ENCODE measurements around the gene CNBD2. TPM values are rescaled to one million over a fixed set of nuclear protein-coding genes. Genes with fewer than 3 reads are reported as not detected.

Gene CNBD2
- total and polyA plus RNA-seq, 10 of the 15 experiments (the other 5 are each of a cell fraction or from before 2014, with no cell fraction given), result 0.86 to 7.4 (median 4.6) TPM

- RAD21 ChIA-PET (ENCODE audit: unreplicated experiment), result no interaction called here
- Histone ChIP-seq H3K9me3 (replicated peaks; ENCODE audit: control insufficient read depth, insufficient read depth, low read length) (no peaks in the 10 kb centered on the region), H3K27ac (ENCODE audit: control insufficient read depth, insufficient read depth) (peak overlapping the region; percentile 60), H3K36me3 (ENCODE audit: control insufficient read depth in 2 of 2, insufficient read depth in 2 of 2, low read length in 1 of 2) (no peaks in the 10 kb centered on the region), H2AFZ (ENCODE audit: control insufficient read depth, low read depth, low read length) (peak overlapping the region; percentile 98), H3K9ac (ENCODE audit: control insufficient read depth, insufficient read depth, low read length) (peak overlapping the region; percentile 82), H3K79me2 (ENCODE audit: control insufficient read depth, insufficient read depth, low read length) (peaks cover 34% of the 10 kb centered on the region), H3K4me3 (peak overlapping the region; percentile 77), H3K4me1 (ENCODE audit: control insufficient read depth, insufficient read depth, low read length) (peaks cover 11% of the 10 kb centered on the region), H3K27me3 (replicated peaks in 1 of 2; ENCODE audit: control insufficient read depth in 2 of 2, insufficient read depth in 2 of 2, low read length in 1 of 2) (no peaks in the 10 kb centered on the region), H3K4me2 (ENCODE audit: control insufficient read depth, insufficient read depth) (peak overlapping the region; percentile 91), H4K20me1 (ENCODE audit: control insufficient read depth, insufficient read depth) (no peaks in the 10 kb centered on the region)
- SMC1A ChIA-PET (ENCODE audit: uncharacterized antibody, unreplicated experiment), result interaction anchor here (0.6 to 1.2 kb wide), 6 partner anchors 16 to 96 kb away, joined by 3 to 5 read pairs (median 4); no protein-coding TSS in a partner anchor
- no peak for FAIRE-seq
- 97% methylated on average over 13 of the region's 13 CpGs for WGBS (ENCODE audit: insufficient coverage, insufficient replicate concordance, low lambda C conversion rate, missing lambda C conversion rate)
- BruUV-seq (replicated peaks), result no TSS peak
- ATAC-seq, result no peak
- in situ Hi-C loops (cut with MboI), result no loop called here
- CTCF ChIA-PET, result interaction anchor here (0.7 to 2.2 kb wide), 3 partner anchors 59 to 97 kb away, joined by 3 to 7 read pairs (median 3); partner anchors contain the start of gene SCAND1
- POLR2A ChIA-PET, result interaction anchor here (0.6 to 1.3 kb wide), 3 partner anchors 8 to 563 kb away, joined by 3 read pairs; no protein-coding TSS in a partner anchor
- intact Hi-C loops (cut with micrococcal nuclease; ENCODE audit: unreplicated experiment), result loop anchor here (5.0 kb wide), 1 partner anchor 86 kb away; no protein-coding TSS in a partner anchor
- DNase-seq (ENCODE audit: low read depth, low spot score), result no peak
- TF ChIP-seq ATF2 (IDR thresholded peaks at IDR 0.05; ENCODE audit: low read length), result no peak
- peak; percentile 43; the same call in 1 of the 2 replicates for TF ChIP-seq HDGF (IDR thresholded peaks at IDR 0.05)
- no peak for TF ChIP-seq MXI1 (IDR thresholded peaks at IDR 0.05; ENCODE audit: low read depth, low read length)
Measured at GRCh38 chr20:36051318-36052116, 83.1 kb downstream of the CNBD2 start.

DNA sequence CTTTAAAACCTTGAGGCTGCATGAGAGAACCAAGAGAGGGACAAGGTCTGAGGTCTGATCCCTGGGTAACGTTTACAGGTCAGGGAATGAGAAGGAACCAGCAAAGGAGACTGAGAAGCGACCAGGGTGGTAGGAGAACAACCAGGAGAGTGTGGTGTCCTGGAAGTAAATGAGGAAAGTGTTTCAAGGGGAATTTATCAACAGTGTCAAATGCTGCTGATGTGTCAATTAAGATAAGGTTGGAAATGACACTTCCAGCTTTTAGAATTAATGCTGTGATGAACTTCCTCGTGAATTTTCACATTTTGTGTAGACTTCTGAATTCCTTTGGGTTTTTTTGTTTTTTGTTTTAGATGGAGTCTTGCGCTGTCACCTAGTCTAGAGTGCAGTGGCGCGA, 83.7 kb downstream of the CNBD2 start:
- Histone ChIP-seq H3K79me2 (ENCODE audit: control insufficient read depth, insufficient read depth, low read length) (peaks cover 30% of the 10 kb centered on the region), H3K4me1 (ENCODE audit: control insufficient read depth, insufficient read depth, low read length) (peaks cover 11% of the 10 kb centered on the region), H3K27ac (ENCODE audit: control insufficient read depth, insufficient read depth) (no peak overlapping the region), H2AFZ (ENCODE audit: control insufficient read depth, low read depth, low read length) (no peak overlapping the region), H3K9me3 (replicated peaks; ENCODE audit: control insufficient read depth, insufficient read depth, low read length) (no peaks in the 10 kb centered on the region), H4K20me1 (ENCODE audit: control insufficient read depth, insufficient read depth) (no peaks in the 10 kb centered on the region), H3K4me2 (ENCODE audit: control insufficient read depth, insufficient read depth) (no peak overlapping the region), H3K9ac (ENCODE audit: control insufficient read depth, insufficient read depth, low read length) (no peak overlapping the region), H3K4me3 (no peak overlapping the region), H3K36me3 (ENCODE audit: control insufficient read depth in 2 of 2, insufficient read depth in 2 of 2, low read length in 1 of 2) (no peaks in the 10 kb centered on the region), H3K27me3 (replicated peaks in 1 of 2; ENCODE audit: control insufficient read depth in 2 of 2, insufficient read depth in 2 of 2, low read length in 1 of 2) (no peaks in the 10 kb centered on the region)
- WGBS (ENCODE audit: insufficient coverage, insufficient replicate concordance, low lambda C conversion rate, missing lambda C conversion rate), result 87% methylated on average over 6 of the region's 6 CpGs
- CTCF ChIA-PET, result interaction anchor here (0.7 to 2.2 kb wide), 3 partner anchors 59 to 98 kb away, joined by 3 to 7 read pairs (median 3); partner anchors contain the start of gene SCAND1
- intact Hi-C loops (cut with micrococcal nuclease; ENCODE audit: unreplicated experiment) (loop anchor here (5.0 kb wide), 1 partner anchor 85 kb away; no protein-coding TSS in a partner anchor), in situ Hi-C loops (cut with MboI) (no loop called here)
- no peak for FAIRE-seq
- SMC1A ChIA-PET (ENCODE audit: uncharacterized antibody, unreplicated experiment), result interaction anchor here (1.0 to 1.2 kb wide), 5 partner anchors 15 to 97 kb away, joined by 3 to 5 read pairs (median 4); no protein-coding TSS in a partner anchor
- DNase-seq (ENCODE audit: low read depth, low spot score), result no peak
- RAD21 ChIA-PET (ENCODE audit: unreplicated experiment), result no interaction called here
- no peak for ATAC-seq
- BruUV-seq (replicated peaks), result no TSS peak
- POLR2A ChIA-PET, result interaction anchor here (0.6 to 1.3 kb wide), 3 partner anchors 8 to 563 kb away, joined by 3 read pairs; no protein-coding TSS in a partner anchor
- TF ChIP-seq, protein P1, sequence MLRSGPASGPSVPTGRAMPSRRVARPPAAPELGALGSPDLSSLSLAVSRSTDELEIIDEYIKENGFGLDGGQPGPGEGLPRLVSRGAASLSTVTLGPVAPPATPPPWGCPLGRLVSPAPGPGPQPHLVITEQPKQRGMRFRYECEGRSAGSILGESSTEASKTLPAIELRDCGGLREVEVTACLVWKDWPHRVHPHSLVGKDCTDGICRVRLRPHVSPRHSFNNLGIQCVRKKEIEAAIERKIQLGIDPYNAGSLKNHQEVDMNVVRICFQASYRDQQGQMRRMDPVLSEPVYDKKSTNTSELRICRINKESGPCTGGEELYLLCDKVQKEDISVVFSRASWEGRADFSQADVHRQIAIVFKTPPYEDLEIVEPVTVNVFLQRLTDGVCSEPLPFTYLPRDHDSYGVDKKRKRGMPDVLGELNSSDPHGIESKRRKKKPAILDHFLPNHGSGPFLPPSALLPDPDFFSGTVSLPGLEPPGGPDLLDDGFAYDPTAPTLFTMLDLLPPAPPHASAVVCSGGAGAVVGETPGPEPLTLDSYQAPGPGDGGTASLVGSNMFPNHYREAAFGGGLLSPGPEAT (IDR thresholded peaks at IDR 0.05; ENCODE audit: low read depth), result no peak
- TF ChIP-seq, protein P2, sequence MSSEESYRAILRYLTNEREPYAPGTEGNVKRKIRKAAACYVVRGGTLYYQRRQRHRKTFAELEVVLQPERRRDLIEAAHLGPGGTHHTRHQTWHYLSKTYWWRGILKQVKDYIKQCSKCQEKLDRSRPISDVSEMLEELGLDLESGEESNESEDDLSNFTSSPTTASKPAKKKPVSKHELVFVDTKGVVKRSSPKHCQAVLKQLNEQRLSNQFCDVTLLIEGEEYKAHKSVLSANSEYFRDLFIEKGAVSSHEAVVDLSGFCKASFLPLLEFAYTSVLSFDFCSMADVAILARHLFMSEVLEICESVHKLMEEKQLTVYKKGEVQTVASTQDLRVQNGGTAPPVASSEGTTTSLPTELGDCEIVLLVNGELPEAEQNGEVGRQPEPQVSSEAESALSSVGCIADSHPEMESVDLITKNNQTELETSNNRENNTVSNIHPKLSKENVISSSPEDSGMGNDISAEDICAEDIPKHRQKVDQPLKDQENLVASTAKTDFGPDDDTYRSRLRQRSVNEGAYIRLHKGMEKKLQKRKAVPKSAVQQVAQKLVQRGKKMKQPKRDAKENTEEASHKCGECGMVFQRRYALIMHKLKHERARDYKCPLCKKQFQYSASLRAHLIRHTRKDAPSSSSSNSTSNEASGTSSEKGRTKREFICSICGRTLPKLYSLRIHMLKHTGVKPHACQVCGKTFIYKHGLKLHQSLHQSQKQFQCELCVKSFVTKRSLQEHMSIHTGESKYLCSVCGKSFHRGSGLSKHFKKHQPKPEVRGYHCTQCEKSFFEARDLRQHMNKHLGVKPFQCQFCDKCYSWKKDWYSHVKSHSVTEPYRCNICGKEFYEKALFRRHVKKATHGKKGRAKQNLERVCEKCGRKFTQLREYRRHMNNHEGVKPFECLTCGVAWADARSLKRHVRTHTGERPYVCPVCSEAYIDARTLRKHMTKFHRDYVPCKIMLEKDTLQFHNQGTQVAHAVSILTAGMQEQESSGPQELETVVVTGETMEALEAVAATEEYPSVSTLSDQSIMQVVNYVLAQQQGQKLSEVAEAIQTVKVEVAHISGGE (CRISPR knock-in tag; IDR thresholded peaks at IDR 0.05), result no peak
- TF ChIP-seq SUPT20H (IDR thresholded peaks at IDR 0.05; ENCODE audit: borderline replicate concordance, control insufficient read depth, low read depth, low read length) (no peak), IKZF2 (IDR thresholded peaks at IDR 0.05) (no peak)

Measured in GM12878 (cell line).